Measurements from ENCODE around the gene COL2A1. TPM values are rescaled to one million over a fixed set of nuclear protein-coding genes. Genes with fewer than 3 reads are reported as not detected.

Gene COL2A1
- total RNA-seq, 1 experiment from 2014 or later: 1.4 TPM

DNA sequence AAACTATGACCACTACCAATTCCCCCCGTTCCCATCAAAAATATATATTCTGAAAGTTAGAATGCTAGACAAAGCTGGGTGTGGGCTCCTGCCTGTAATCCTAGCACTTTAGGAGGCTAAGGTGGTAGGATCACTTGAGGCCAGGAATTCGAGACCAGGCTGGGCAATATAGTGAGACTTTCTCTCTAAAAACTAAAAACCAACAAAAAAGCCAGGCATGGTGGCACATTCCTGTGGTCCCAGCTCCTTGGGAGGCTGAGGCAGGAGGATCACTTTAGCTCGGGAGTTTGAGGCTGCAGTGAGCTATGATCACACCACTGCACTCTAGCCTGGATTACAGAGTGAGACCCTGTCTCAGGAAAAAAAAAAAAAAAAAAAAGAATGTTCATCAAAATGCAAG lies 48.8 kb upstream of the COL2A1 start:
- in situ Hi-C loops (cut with HindIII; ENCODE audit: low pct_unique_long_range_greater_than_20kb, low sequenced_read_pairs) (no loop called here), intact Hi-C loops (cut with micrococcal nuclease; ENCODE audit: unreplicated experiment) (no loop called here)
- ATAC-seq (no peak), DNase-seq (ENCODE audit: low read depth, low spot score) (no peak)
- ChIA-PET CTCF (no interaction called here), POLR2A (interaction anchor here (0.7 to 1.2 kb wide), 2 partner anchors 12 to 95 kb away, joined by 9 to 10 read pairs; no protein-coding TSS in a partner anchor)
- H3K27ac ChIP-seq (ENCODE audit: low read length): no peak overlapping the region
- BruUV-seq (replicated peaks): no TSS peak
- no peaks in the 10 kb centered on the region for H3K9me3 ChIP-seq (ENCODE audit: control insufficient read depth, insufficient read depth, low read depth, low read length)
- no peak for TF ChIP-seq SIN3A (IDR thresholded peaks at IDR 0.05; ENCODE audit: borderline replicate concordance, insufficient read depth, low read depth, low read length)
- TF ChIP-seq, protein P1, sequence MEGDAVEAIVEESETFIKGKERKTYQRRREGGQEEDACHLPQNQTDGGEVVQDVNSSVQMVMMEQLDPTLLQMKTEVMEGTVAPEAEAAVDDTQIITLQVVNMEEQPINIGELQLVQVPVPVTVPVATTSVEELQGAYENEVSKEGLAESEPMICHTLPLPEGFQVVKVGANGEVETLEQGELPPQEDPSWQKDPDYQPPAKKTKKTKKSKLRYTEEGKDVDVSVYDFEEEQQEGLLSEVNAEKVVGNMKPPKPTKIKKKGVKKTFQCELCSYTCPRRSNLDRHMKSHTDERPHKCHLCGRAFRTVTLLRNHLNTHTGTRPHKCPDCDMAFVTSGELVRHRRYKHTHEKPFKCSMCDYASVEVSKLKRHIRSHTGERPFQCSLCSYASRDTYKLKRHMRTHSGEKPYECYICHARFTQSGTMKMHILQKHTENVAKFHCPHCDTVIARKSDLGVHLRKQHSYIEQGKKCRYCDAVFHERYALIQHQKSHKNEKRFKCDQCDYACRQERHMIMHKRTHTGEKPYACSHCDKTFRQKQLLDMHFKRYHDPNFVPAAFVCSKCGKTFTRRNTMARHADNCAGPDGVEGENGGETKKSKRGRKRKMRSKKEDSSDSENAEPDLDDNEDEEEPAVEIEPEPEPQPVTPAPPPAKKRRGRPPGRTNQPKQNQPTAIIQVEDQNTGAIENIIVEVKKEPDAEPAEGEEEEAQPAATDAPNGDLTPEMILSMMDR (IDR thresholded peaks at IDR 0.05): no peak
- TF ChIP-seq POLR2AphosphoS5 (IDR thresholded peaks at IDR 0.05; ENCODE audit: low read depth, low read length): no peak
- no peak for TF ChIP-seq TCF7L2 (IDR thresholded peaks at IDR 0.05; ENCODE audit: low read depth, low read length)
- H3K4me1 ChIP-seq (ENCODE audit: control insufficient read depth, insufficient read depth, low read length): no peaks in the 10 kb centered on the region
- no peaks in the 10 kb centered on the region for H3K27me3 ChIP-seq (ENCODE audit: control insufficient read depth, insufficient read depth, low read length)
- H3K36me3 ChIP-seq (ENCODE audit: control insufficient read depth, insufficient read depth, low read length): peaks cover 4% of the 10 kb centered on the region; the same call in 1 of the 2 replicates
- H3K4me3 ChIP-seq (ENCODE audit: low read depth in 2 of 2, low read length in 2 of 2): no peak overlapping the region

DNA sequence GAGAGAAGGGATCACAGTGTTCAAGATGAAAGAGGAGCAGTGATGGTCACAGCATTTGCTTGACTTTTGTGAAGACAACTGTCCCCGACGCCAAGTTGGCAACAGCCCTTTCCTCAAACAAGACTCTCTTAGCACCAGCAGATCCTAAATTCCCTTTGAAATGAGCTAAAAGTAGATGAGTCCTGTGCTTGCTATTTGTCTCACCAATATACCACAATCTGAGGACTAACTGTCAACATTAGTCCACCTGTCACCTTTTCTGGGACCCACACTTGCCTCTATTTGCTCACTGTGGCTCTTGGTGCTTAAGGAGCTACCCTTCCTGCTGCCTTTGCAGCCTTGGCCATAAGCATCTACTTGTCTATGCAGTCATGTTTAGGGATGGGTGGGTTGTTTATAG lies 47.4 kb upstream of the COL2A1 start:
- H3K27me3 ChIP-seq (ENCODE audit: control insufficient read depth, insufficient read depth, low read length): no peaks in the 10 kb centered on the region
- TSS peak; percentile 23 for BruUV-seq (replicated peaks)
- H3K36me3 ChIP-seq (ENCODE audit: control insufficient read depth, insufficient read depth, low read length): peaks cover 4% of the 10 kb centered on the region; the same call in 1 of the 2 replicates
- H3K4me1 ChIP-seq (ENCODE audit: control insufficient read depth, insufficient read depth, low read length): no peaks in the 10 kb centered on the region
- ATAC-seq (no peak), DNase-seq (ENCODE audit: low read depth, low spot score) (no peak)
- in situ Hi-C loops (cut with HindIII; ENCODE audit: low pct_unique_long_range_greater_than_20kb, low sequenced_read_pairs) (no loop called here), intact Hi-C loops (cut with micrococcal nuclease; ENCODE audit: unreplicated experiment) (no loop called here)
- no peak overlapping the region for H3K4me3 ChIP-seq (ENCODE audit: low read depth in 2 of 2, low read length in 2 of 2)
- POLR2A ChIA-PET: no interaction called here
- TF ChIP-seq, protein P1 (IDR thresholded peaks at IDR 0.05): no peak
- TF ChIP-seq, protein P2, sequence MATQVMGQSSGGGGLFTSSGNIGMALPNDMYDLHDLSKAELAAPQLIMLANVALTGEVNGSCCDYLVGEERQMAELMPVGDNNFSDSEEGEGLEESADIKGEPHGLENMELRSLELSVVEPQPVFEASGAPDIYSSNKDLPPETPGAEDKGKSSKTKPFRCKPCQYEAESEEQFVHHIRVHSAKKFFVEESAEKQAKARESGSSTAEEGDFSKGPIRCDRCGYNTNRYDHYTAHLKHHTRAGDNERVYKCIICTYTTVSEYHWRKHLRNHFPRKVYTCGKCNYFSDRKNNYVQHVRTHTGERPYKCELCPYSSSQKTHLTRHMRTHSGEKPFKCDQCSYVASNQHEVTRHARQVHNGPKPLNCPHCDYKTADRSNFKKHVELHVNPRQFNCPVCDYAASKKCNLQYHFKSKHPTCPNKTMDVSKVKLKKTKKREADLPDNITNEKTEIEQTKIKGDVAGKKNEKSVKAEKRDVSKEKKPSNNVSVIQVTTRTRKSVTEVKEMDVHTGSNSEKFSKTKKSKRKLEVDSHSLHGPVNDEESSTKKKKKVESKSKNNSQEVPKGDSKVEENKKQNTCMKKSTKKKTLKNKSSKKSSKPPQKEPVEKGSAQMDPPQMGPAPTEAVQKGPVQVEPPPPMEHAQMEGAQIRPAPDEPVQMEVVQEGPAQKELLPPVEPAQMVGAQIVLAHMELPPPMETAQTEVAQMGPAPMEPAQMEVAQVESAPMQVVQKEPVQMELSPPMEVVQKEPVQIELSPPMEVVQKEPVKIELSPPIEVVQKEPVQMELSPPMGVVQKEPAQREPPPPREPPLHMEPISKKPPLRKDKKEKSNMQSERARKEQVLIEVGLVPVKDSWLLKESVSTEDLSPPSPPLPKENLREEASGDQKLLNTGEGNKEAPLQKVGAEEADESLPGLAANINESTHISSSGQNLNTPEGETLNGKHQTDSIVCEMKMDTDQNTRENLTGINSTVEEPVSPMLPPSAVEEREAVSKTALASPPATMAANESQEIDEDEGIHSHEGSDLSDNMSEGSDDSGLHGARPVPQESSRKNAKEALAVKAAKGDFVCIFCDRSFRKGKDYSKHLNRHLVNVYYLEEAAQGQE (IDR thresholded peaks at IDR 0.05; ENCODE audit: insufficient read depth in 1 of 2, low read depth in 2 of 2, low read length in 1 of 2): no peak
- TF ChIP-seq SIN3A (IDR thresholded peaks at IDR 0.05; ENCODE audit: borderline replicate concordance, insufficient read depth, low read depth, low read length) (no peak), TCF7L2 (IDR thresholded peaks at IDR 0.05; ENCODE audit: low read depth, low read length) (no peak), POLR2AphosphoS5 (IDR thresholded peaks at IDR 0.05; ENCODE audit: low read depth, low read length) (no peak)
- CTCF ChIA-PET: interaction anchor here (0.5 to 0.7 kb wide), 2 partner anchors 33 to 631 kb away, joined by 3 to 12 read pairs; no protein-coding TSS in a partner anchor
- no peak overlapping the region for H3K27ac ChIP-seq (ENCODE audit: low read length)
- H3K9me3 ChIP-seq (ENCODE audit: control insufficient read depth, insufficient read depth, low read depth, low read length): no peaks in the 10 kb centered on the region
